ACC112 (cell line): Measurements from ENCODE around the gene GEMIN2.
"Not testable (repeated sequence)": the region's sequence is repeated elsewhere in the genome, so short reads cannot be mapped to it uniquely, and the experiment has no call there.

Experiments used
- H2AFZ ChIP-seq: fragments of 200-600 bp; sonication (generic); one replicate; pipeline ENCODE4 v1.6.0; 2017; ENCODE audit warnings: antibody characterized with exemption, low read length; ENCODE audit not compliant: unreplicated experiment
- H3K27ac ChIP-seq: fragments of 200-600 bp; sonication (generic); 2 replicates; pipeline ENCODE4 v1.5.1; 2014; ENCODE audit warnings: low read depth, mild to moderate bottlenecking, antibody characterized with exemption, low read length, moderate library complexity
- H3K27me3 ChIP-seq: fragments of 200-600 bp; sonication (generic); 2 replicates; pipeline ENCODE4 v1.6.1; 2014; ENCODE audit warnings: mild to moderate bottlenecking, antibody characterized with exemption, low read length, moderate library complexity, mixed read lengths; ENCODE audit not compliant: insufficient read depth
- H3K36me3 ChIP-seq: fragments of 200-600 bp; sonication (generic); 2 replicates; pipeline ENCODE4 v1.6.1; 2016; ENCODE audit warnings: mild to moderate bottlenecking, antibody characterized with exemption, low read length, moderate library complexity, mixed read lengths; ENCODE audit not compliant: insufficient read depth
- H3K4me1 ChIP-seq: fragments of 200-600 bp; sonication (generic); one replicate; pipeline ENCODE4 v1.6.1; 2016; ENCODE audit warnings: low read length, mixed read lengths; ENCODE audit not compliant: insufficient read depth, unreplicated experiment, control insufficient read depth
- H3K4me3 ChIP-seq: fragments of 200-600 bp; sonication (generic); 2 replicates; pipeline ENCODE4 v1.5.1; 2014; ENCODE audit warnings: mild to moderate bottlenecking, low read depth, low read length
- H3K79me2 ChIP-seq: fragments of 200-600 bp; sonication (generic); one replicate; pipeline ENCODE4 v1.6.0; 2016; ENCODE audit warnings: low read length; ENCODE audit not compliant: control insufficient read depth, unreplicated experiment, insufficient read depth

Gene GEMIN2

DNA sequence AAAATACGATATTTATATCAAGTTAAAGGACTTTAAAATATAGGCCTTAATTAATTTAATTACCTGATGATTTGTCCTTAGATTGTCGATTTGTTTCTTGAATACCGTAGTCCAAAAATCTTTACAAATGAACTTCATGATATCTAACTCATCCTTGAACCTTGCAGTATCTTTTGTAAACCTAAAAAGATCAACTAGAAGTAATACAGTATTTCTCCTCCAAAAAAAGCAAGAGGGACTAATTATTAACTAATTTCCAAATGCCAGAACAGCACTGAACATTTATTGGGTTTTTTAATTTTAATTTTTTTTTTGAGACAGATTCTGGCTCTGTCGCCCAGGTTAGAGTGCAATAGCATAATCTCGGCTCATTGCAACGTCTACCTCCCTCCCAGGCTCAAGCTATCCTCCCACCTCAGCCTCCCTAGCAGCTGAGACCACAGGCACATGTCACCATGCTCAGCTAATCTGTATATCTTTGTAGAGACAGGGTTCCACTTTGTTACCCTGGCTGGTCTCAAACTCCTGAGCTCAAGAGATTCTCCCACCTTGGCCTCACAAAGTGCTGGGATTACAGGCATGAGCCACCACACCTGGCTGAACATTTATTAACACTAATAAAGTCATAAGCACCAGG lies 44.2 kb downstream of the GEMIN2 start:
- no peak overlapping the region for H2AFZ ChIP-seq
- no peak overlapping the region for H3K27ac ChIP-seq
- H3K4me3 ChIP-seq: no peak overlapping the region
- peaks cover 8% of the 10 kb centered on the region for H3K79me2 ChIP-seq
- H3K27me3 ChIP-seq: no peaks in the 10 kb centered on the region
- peaks cover 17% of the 10 kb centered on the region for H3K36me3 ChIP-seq
- no peaks in the 10 kb centered on the region for H3K4me1 ChIP-seq

DNA sequence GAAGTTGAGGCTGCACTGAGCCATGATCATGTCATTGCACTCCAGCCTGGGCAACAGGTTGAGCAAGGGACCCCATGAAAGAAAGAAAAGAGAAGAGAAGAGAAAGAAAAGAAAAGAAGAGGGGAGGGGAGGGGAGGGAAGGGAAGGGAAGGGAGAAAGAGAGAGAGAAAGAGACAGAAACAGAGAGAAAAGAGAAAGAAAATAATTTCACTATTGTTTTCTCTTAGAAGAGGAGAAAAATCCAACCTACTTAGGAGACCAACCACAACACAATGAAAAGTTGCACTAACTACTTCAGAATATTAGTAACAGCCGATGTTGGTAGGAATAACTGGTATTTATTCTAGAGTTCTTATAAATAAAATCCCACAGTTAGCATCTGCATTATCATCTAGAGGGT lies 46.4 kb downstream of the GEMIN2 start:
- peaks cover 16% of the 10 kb centered on the region for H3K36me3 ChIP-seq
- no peaks in the 10 kb centered on the region for H3K4me1 ChIP-seq
- H3K27ac ChIP-seq: no peak overlapping the region
- H3K27me3 ChIP-seq: no peaks in the 10 kb centered on the region
- H2AFZ ChIP-seq: no peak overlapping the region
- peaks cover 22% of the 10 kb centered on the region for H3K79me2 ChIP-seq
- no peak overlapping the region for H3K4me3 ChIP-seq

DNA sequence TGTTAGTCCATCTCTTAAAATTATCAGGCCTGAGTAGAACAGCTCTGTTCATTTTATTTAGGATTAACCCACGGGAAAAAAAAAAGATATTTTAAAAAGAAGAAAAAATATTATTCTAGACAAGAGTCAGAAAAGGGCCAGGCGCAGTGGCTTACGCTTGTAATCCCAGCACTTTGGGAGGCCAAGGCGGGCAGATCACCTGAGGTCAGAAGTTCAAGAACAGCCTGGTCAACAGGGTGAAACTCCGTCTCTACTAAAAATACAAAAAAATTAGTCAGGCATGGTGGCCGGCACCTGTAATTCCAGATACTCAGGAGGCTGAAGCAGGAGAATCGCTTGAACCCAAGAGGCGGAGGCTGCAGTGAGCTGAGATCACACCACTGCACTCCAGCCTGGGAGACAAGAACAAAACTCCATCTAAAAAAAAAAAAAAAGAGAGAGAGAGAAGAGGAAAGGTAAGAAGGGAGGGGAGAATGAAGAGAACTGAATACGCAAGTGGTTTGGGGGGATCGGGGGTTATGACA lies 53.7 kb downstream of the GEMIN2 start:
- not testable (repeated sequence) for H3K27me3 ChIP-seq, H3K27ac ChIP-seq, H2AFZ ChIP-seq
- H3K4me3 ChIP-seq: 0 out of 2 replicates have a peak overlapping the region, but pooled peaks have one; percentile 92
- H3K79me2 ChIP-seq: peaks cover 58% of the 10 kb centered on the region
- H3K4me1 ChIP-seq: peaks cover 11% of the 10 kb centered on the region
- 0 out of 2 replicates have a peak, but pooled peaks cover 11% of the 10 kb centered on the region for H3K36me3 ChIP-seq

DNA sequence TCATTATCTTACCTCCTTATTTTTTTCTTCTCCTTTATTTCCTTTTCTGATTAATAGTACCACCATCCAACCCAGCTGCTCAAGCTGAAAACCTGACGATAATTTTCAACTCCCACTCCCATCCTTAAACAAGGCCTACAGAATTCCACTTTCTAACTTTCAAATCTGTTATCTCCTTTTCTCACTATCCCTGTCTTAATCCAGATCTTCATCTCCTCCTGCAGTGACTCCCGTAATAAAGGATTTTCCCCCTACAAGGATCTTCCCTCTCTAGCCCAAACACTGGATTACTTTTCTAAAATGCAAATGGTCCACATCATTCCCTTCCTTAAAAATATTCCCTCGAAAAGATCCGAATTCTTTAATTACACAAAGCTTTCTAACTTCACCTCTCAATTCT lies 54.5 kb downstream of the GEMIN2 start:
- H3K27me3 ChIP-seq: no peaks in the 10 kb centered on the region
- 0 out of 2 replicates have a peak, but pooled peaks cover 11% of the 10 kb centered on the region for H3K36me3 ChIP-seq
- peaks cover 54% of the 10 kb centered on the region for H3K79me2 ChIP-seq
- H3K4me3 ChIP-seq: peak overlapping the region; percentile 92
- no peak overlapping the region for H3K27ac ChIP-seq
- peaks cover 11% of the 10 kb centered on the region for H3K4me1 ChIP-seq
- H2AFZ ChIP-seq: no peak overlapping the region

DNA sequence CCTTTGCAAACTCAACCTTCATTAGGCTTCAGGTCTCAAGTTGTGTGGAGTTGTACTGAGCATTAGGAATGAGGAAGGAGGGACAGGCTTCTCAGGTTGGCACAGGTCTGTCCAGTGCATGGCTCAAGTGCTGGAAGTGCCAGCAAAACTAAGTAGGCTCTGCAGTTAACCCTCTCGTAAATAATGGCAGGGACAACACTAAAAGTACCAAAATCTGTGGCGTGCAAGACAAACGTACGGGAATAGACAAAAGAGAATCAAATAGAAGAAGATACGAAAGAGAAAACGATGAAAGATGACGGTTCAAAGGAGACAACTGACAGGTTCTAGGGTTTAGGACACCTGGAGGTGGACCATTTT lies 55.4 kb downstream of the GEMIN2 start:
- H3K27ac ChIP-seq: peak overlapping the region; percentile 86
- H2AFZ ChIP-seq: peak overlapping the region; percentile 97
- 0 out of 2 replicates have a peak, but pooled peaks cover 11% of the 10 kb centered on the region for H3K36me3 ChIP-seq
- H3K4me1 ChIP-seq: peaks cover 15% of the 10 kb centered on the region
- H3K4me3 ChIP-seq: peak overlapping the region; percentile 92
- H3K79me2 ChIP-seq: peaks cover 48% of the 10 kb centered on the region
- H3K27me3 ChIP-seq: no peaks in the 10 kb centered on the region

DNA sequence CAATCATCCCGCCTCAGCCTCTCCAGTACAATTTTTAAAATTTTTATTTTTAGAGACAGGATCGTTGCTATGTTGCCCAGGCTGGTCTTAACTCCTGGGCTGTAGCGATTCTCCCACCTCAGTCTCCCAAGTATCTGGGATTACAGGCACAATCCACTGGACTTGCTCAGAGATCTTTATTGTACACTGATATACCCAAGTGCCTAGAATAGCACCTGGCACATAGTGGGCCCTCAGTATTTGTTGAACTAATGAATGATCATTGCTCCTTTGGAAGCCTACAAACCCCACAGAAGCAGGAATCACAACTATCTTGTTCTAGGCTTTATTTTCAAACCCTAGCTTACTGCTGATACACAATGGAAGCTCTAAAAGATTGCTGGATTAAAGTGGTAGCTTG lies 59.1 kb downstream of the GEMIN2 start:
- H2AFZ ChIP-seq: no peak overlapping the region
- H3K27ac ChIP-seq: no peak overlapping the region
- H3K4me1 ChIP-seq: peaks cover 24% of the 10 kb centered on the region
- peaks cover 51% of the 10 kb centered on the region for H3K79me2 ChIP-seq
- H3K27me3 ChIP-seq: no peaks in the 10 kb centered on the region
- no peak overlapping the region for H3K4me3 ChIP-seq
- H3K36me3 ChIP-seq: peaks cover 23% of the 10 kb centered on the region

DNA sequence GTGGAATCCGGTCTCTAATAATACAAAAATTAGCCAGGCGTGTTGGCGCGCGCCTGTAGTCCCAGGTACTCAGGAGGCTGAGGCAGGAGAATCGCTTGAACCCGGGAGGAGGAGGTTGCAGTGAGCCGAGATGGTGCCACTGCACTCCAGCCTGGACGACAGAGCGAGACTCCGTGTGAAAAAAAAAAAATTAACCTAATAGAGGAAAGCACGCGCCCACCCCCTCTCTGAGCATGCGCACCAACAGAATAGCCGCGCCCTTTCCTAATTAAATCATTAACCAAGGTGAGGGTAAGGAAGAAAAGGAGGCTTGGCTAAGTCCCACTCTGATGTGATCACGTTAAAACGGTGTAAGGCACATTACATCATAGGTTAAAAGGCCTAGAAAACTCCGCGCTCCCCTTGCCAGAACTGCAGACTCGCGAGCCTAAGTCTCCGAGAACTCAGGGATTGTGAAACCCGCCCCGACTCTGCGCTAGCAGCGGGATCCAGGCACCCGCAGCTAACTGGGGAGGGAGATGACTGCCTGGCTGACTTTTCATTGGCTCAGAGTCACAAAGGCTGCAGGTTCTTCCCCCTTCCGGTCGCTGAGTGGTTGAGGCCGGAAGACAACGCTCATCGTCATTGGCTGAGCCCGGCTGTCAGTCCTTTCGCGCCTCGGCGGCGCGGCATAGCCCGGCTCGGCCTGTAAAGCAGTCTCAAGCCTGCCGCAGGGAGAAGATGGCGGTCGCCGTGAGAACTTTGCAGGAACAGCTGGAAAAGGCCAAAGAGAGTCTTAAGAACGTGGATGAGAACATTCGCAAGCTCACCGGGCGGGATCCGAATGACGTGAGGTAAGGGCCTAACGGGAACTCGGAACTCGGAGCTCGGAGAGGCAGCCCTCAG lies 60.7 kb downstream of the GEMIN2 start, which contains the start of gene PNN:
Gene PNN, plus strand, starts transcription at position 695 of the 885 bp plus-strand sequence. Its CDS starts 26 bp downstream, at position 721.
- Histone ChIP-seq H3K4me3 (peak within 1 kb of the TSS; percentile 81), H3K27ac (peak within 1 kb of the TSS; percentile 78), H2AFZ (peak within 1 kb of the TSS; percentile 59), H3K4me1 (peaks cover 24% of the 10 kb centered on the region), H3K36me3 (peaks cover 36% of the 10 kb centered on the region), H3K79me2 (peaks cover 44% of the 10 kb centered on the region), H3K27me3 (no peaks in the 10 kb centered on the region)

DNA sequence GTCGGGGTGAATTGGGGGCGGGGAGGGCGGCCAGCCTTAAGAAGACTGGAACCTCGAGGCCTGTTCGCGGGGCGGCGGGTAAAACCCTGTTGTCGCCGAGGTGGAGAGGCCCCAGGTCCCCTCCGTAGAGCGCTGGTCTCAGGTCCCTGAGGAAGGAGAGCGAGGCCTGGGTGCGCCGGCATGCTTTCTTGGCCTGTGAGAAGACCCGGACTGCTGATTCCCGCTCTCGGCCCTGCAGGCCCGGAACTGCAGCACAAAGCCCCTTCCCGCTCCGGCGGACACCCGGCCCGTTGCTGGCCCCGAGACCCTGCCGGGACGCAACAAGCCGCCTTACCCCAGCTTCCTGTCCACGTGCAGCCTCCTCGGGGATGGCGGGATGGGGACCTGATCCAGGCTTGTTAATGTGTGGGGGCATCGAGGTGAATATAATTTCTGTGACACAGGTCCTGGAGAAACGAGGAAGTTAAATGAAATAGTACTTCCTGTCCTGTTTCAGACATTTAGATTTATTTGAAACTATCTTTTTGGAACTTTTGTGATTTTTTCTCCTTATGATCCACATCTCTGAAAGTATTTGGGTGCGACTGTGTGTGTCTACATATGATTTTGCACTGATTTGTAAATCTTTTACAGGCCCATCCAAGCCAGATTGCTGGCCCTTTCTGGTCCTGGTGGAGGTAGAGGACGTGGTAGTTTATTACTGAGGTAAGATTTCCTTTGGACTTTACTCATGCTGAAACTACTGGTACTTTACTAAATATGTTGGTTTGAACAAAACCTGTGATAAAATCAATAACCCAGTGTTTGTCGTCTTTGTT lies 61.5 kb downstream of the GEMIN2 start:
- H2AFZ ChIP-seq: peak overlapping the region; percentile 59
- peaks cover 26% of the 10 kb centered on the region for H3K4me1 ChIP-seq
- H3K4me3 ChIP-seq: peak overlapping the region; percentile 81
- no peaks in the 10 kb centered on the region for H3K27me3 ChIP-seq
- H3K27ac ChIP-seq: peak overlapping the region; percentile 78
- peaks cover 45% of the 10 kb centered on the region for H3K36me3 ChIP-seq
- peaks cover 41% of the 10 kb centered on the region for H3K79me2 ChIP-seq

DNA sequence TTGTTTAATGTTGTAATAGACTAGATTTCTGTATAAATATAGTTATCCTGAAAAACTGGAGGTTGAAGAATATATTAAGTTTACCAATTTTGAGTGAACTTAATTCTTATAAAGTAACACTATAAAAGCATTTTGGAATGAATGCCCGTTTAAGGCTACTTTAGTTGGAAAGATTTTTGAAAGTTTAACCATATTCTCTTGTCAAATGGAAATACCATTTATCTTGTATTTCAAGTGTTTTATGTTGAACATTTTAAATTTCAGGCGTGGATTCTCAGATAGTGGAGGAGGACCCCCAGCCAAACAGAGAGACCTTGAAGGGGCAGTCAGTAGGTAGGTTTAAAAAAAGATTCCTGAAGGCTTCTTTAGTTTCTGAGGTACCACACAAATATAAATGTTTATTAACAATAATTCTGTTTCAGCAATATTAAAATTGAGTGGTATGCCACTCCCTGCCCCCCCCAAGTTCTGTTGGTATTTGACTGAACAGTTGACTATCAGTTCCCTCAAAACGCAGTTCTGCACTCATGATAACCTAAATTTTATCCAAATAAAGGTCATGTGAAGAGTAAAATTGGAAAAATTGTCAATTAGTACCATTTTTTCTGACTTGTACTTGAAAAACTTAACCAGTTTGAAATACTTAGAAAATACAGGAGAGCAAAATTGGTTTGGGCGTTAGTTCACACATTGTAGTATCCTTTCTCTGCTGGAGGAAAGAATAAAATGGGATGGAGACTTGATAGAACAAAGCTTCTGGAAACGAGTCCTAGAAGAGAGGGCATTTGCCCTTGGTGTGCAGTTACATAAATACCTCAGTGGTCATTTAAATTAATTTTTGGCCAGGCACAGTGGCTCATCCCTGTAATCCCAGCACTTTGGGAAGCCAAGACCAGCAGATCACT lies 62.4 kb downstream of the GEMIN2 start:
- Histone ChIP-seq H3K79me2 (peaks cover 46% of the 10 kb centered on the region), H3K27me3 (no peaks in the 10 kb centered on the region), H3K27ac (peak overlapping the region; percentile 78; the same call in 1 of the 2 replicates), H3K4me1 (peaks cover 32% of the 10 kb centered on the region), H3K36me3 (peaks cover 53% of the 10 kb centered on the region), H2AFZ (no peak overlapping the region), H3K4me3 (peak overlapping the region; percentile 81)
